HCT116 (cell line): ENCODE results near the gene AHNAK. TPM values are rescaled to one million over a fixed set of nuclear protein-coding genes. Genes with fewer than 3 reads are reported as not detected.

Experiments used
- ATAC-seq: fragments of 200-7000 bp; cut with Tn5 transposase; 2 replicates; pipeline ENCODE4 v1.9.1; 2020; ENCODE audit warnings: mild to moderate bottlenecking, moderate library complexity
- BruUV-seq: library from RNA; stranded (reverse); fragments of 400-500 nt; replicated peaks from 2 replicates; lab custom pipeline; 2021; lab: Mats Ljungman, UMichigan
- CTCF ChIA-PET: fragments of 300-600 bp; sonication (Branson Sonifier 250); formaldehyde crosslinking; loops from one replicate; lab custom pipeline; 2021; ENCODE audit warnings: antibody characterized with exemption; lab: Charles Lee
- POLR2A ChIA-PET: fragments of 300-600, 350-600 bp; sonication (Branson Sonifier 250); formaldehyde crosslinking; loops from one replicate; lab custom pipeline; 2021; ENCODE audit warnings: antibody characterized with exemption; lab: Charles Lee
- RAD21 ChIA-PET, 2 experiments: fragments of 300-600 bp; sonication (Branson Sonifier 250); formaldehyde crosslinking; loops; one replicate each; lab custom pipeline; 2023; ENCODE audit warnings: low total read pairs in 2 of 2; ENCODE audit not compliant: uncharacterized antibody in 2 of 2, unreplicated experiment in 2 of 2, low non-redundant PET in 1 of 2; lab: Charles Lee
- DNase-seq: peaks from one replicate; pipeline ENCODE4 v3.0.0-alpha.2; 2010; ENCODE audit warnings: low read depth, low spot score
- H2AFZ ChIP-seq: fragments of 200-600 bp; shearing (Covaris generic), sonication (generic); 2 replicates; pipeline ENCODE4 v1.6.1; 2017; ENCODE audit warnings: low read depth, mixed run types, mixed read lengths, antibody characterized with exemption, low read length; ENCODE audit not compliant: poor library complexity, severe bottlenecking
- H3K27ac ChIP-seq: 2 replicates; pipeline ENCODE4 v1.5.1; 2012; ENCODE audit warnings: low read depth, low read length
- H3K27me3 ChIP-seq: fragments of 200-600 bp; sonication (generic); 2 replicates; pipeline ENCODE4 v1.6.1; 2016; ENCODE audit warnings: mixed run types, low read length, mixed read lengths; ENCODE audit not compliant: insufficient read depth
- H3K36me3 ChIP-seq, 2 experiments: fragments of 200-500 bp in 1 of 2; fragments of 200-600 bp in 1 of 2; sonication (Bioruptor generic) in 1 of 2; sonication (generic) in 1 of 2; 2 replicates each; pipeline versions ENCODE4 v1.5.1 to v1.6.1; 2014 to 2016; ENCODE audit warnings: low read length in 2 of 2, inconsistent platforms in 1 of 2, mixed read lengths in 1 of 2, mixed run types in 1 of 2; ENCODE audit not compliant: insufficient read depth in 2 of 2, control insufficient read depth in 1 of 2
- H3K4me1 ChIP-seq, 2 experiments: fragments of 200-600 bp in 1 of 2; sonication (generic) in 1 of 2; 2 replicates each; pipeline versions ENCODE4 v1.5.1 to v1.6.1; 2012 to 2017; ENCODE audit warnings: low read length in 2 of 2, inconsistent platforms in 1 of 2, mild to moderate bottlenecking in 1 of 2, mixed read lengths in 1 of 2, mixed run types in 1 of 2, moderate library complexity in 1 of 2; ENCODE audit not compliant: insufficient read depth in 2 of 2, control insufficient read depth in 1 of 2
- H3K4me2 ChIP-seq: fragments of 200-600 bp; sonication (generic); 2 replicates; pipeline ENCODE4 v1.6.1; 2017; ENCODE audit warnings: mixed run types, low read length, mixed read lengths
- H3K4me3 ChIP-seq, 2 experiments: fragments of 200-600 bp in 1 of 2; sonication (generic) in 1 of 2; replicated peaks in 1 of 2; 2 replicates each; pipeline ENCODE4 v1.5.1; 2011 to 2016; ENCODE audit warnings: low read length in 2 of 2, control low read depth in 1 of 2, low read depth in 1 of 2, mild to moderate bottlenecking in 1 of 2, mixed read lengths in 1 of 2, mixed run types in 1 of 2
- H3K79me2 ChIP-seq: fragments of 200-600 bp; sonication (generic); 2 replicates; pipeline ENCODE4 v1.6.1; 2017; ENCODE audit warnings: mild to moderate bottlenecking, mixed run types, low read length, moderate library complexity, mixed read lengths; ENCODE audit not compliant: insufficient read depth
- H3K9ac ChIP-seq: fragments of 200-600 bp; sonication (generic); 2 replicates; pipeline ENCODE4 v1.6.1; 2016; ENCODE audit warnings: low read length, mixed read lengths
- H3K9me2 ChIP-seq: fragments of 200-600 bp; sonication (generic), shearing (Covaris generic); 2 replicates; pipeline ENCODE4 v1.6.1; 2017; ENCODE audit warnings: mixed run types, mild to moderate bottlenecking, moderate library complexity; ENCODE audit not compliant: insufficient read depth
- H3K9me3 ChIP-seq, 2 experiments: fragments of 200-500 bp in 1 of 2; fragments of 200-600 bp in 1 of 2; sonication (Bioruptor generic) in 1 of 2; sonication (generic) in 1 of 2; 2 replicates each; pipeline ENCODE4 v1.6.1; 2014 to 2017; ENCODE audit warnings: low read length in 2 of 2, mixed read lengths in 2 of 2, inconsistent platforms in 1 of 2, low read depth in 1 of 2, mild to moderate bottlenecking in 1 of 2, mixed run types in 1 of 2, moderate library complexity in 1 of 2; ENCODE audit not compliant: control insufficient read depth in 1 of 2, insufficient read depth in 1 of 2
- H4K20me1 ChIP-seq: fragments of 200-600 bp; sonication (generic), shearing (Covaris generic); 2 replicates; pipeline ENCODE4 v1.6.1; 2017; ENCODE audit warnings: mixed run types, mild to moderate bottlenecking, moderate library complexity; ENCODE audit not compliant: insufficient read depth
- ATF3 ChIP-seq: IDR thresholded peaks from 2 replicates; pipeline ENCODE4 v1.6.1; 2012
- CEBPB ChIP-seq: IDR thresholded peaks from 2 replicates; pipeline ENCODE4 v1.6.1; 2012; ENCODE audit warnings: low read depth
- CTCF ChIP-seq, 3 experiments: fragments of 200-600 bp in 1 of 3; sonication (generic) in 1 of 3; IDR thresholded peaks in 2 of 3; conservative IDR thresholded peaks in 1 of 3; 2 replicates each; pipeline ENCODE4 v1.5.1; 2012 to 2017; ENCODE audit warnings: low read depth in 2 of 3, low read length in 2 of 3, antibody characterized with exemption in 1 of 3, borderline replicate concordance in 1 of 3, control low read depth in 1 of 3, mild to moderate bottlenecking in 1 of 3, mixed read lengths in 1 of 3, mixed run types in 1 of 3, moderate library complexity in 1 of 3; ENCODE audit not compliant: insufficient read depth in 1 of 3
- ELF1 ChIP-seq: IDR thresholded peaks from 2 replicates; pipeline ENCODE4 v1.6.1; 2012; ENCODE audit warnings: low read depth, borderline replicate concordance
- EZH2 ChIP-seq: fragments of 200-600 bp; sonication (generic); IDR thresholded peaks from 2 replicates; pipeline ENCODE4 v1.6.1; 2017; ENCODE audit warnings: antibody characterized with exemption, mixed run types
- FOSL1 ChIP-seq: IDR thresholded peaks from 2 replicates; pipeline ENCODE4 v1.6.1; 2012; ENCODE audit warnings: low read depth
- JUND ChIP-seq: IDR thresholded peaks from 2 replicates; pipeline ENCODE4 v1.6.1; 2012
- POLR2A ChIP-seq: IDR thresholded peaks from 2 replicates; pipeline ENCODE4 v1.7.0; 2011; ENCODE audit warnings: borderline replicate concordance; ENCODE audit not compliant: insufficient read depth, insufficient read length; ENCODE audit errors: extremely low read depth
- POLR2AphosphoS5 ChIP-seq: IDR thresholded peaks from 2 replicates; pipeline ENCODE4 v1.6.1; 2011; ENCODE audit warnings: mild to moderate bottlenecking, low read depth, low read length, moderate library complexity
- REST ChIP-seq: IDR thresholded peaks from 2 replicates; pipeline ENCODE4 v1.6.1; 2012; ENCODE audit warnings: low read depth
- SIN3A ChIP-seq: IDR thresholded peaks from 2 replicates; pipeline ENCODE4 v1.6.1; 2012; ENCODE audit warnings: low read depth
- SRF ChIP-seq: IDR thresholded peaks from 2 replicates; pipeline ENCODE4 v1.6.1; 2012; ENCODE audit warnings: low read depth
- TCF7L2 ChIP-seq: IDR thresholded peaks from 2 replicates; pipeline ENCODE4 v1.7.0; 2011; ENCODE audit warnings: borderline replicate concordance, inconsistent platforms; ENCODE audit not compliant: insufficient read depth, insufficient read length; ENCODE audit errors: extremely low read depth
- YY1 ChIP-seq: IDR thresholded peaks from 2 replicates; pipeline ENCODE4 v1.6.1; 2011; ENCODE audit warnings: low read length, low read depth, moderate library complexity, mild to moderate bottlenecking; ENCODE audit not compliant: insufficient replicate concordance; ENCODE audit errors: extremely low read depth
- ZNF274 ChIP-seq: fragments of 200-500 bp; sonication (Bioruptor generic); IDR thresholded peaks from 2 replicates; pipeline ENCODE4 v1.6.1; 2014; ENCODE audit warnings: mild to moderate bottlenecking, low read depth, low read length, inconsistent platforms
- intact Hi-C: fragments of 100-400 bp; cut with micrococcal nuclease; formaldehyde crosslinking; loops from 2 replicates; pipeline ENCODE4 v1.10.0; 2022
- total RNA-seq: library from RNA; stranded (reverse); gene quantifications from one replicate; pipeline ENCODE4 v1.2.1, GENCODE V29; 2021; ENCODE audit not compliant: unreplicated experiment

Gene AHNAK
- total RNA-seq, 1 experiment from 2014 or later, result 239 TPM

- TF ChIP-seq CTCF (IDR thresholded peaks at IDR 0.05 in 2 of 3, conservative IDR thresholded peaks at IDR 0.05 in 1 of 3; ENCODE audit: borderline replicate concordance in 1 of 3, insufficient read depth in 1 of 3, low read depth in 2 of 3, low read length in 2 of 3) (peak; percentile 60 to 78 (median 69)), POLR2AphosphoS5 (no peak)
Measured at GRCh38 chr11:62497132-62497801, 49.3 kb downstream of the AHNAK start (continued).

GRCh38 chr11:62496676-62497075 lies 49.9 kb downstream of the AHNAK start:
- Histone ChIP-seq H3K9ac (0 out of 2 replicates have a peak overlapping the region, but pooled peaks have one; percentile 22), H3K4me2 (peak overlapping the region; percentile 56), H3K79me2 (no peaks in the 10 kb centered on the region), H3K4me3 (no peak overlapping the region), H3K9me2 (no peaks in the 10 kb centered on the region), H3K27me3 (no peaks in the 10 kb centered on the region), H2AFZ (no peak overlapping the region), H3K4me1 (peaks cover 31 to 43% of the 10 kb centered on the region in 2 experiments), H3K27ac (peak overlapping the region; percentile 16; the same call in 1 of the 2 replicates), H3K36me3 (no peaks in the 10 kb centered on the region), H3K9me3 (no peaks in the 10 kb centered on the region), H4K20me1 (no peaks in the 10 kb centered on the region)
- POLR2A ChIA-PET, result interaction anchor here (1.1 to 1.8 kb wide), 4 partner anchors 18 to 345 kb away, joined by 3 to 6 read pairs (median 4); no protein-coding TSS in a partner anchor
- RAD21 ChIA-PET, result interaction anchor here (0.8 to 1.4 kb wide), 5 partner anchors 43 to 72 kb away, joined by 3 to 5 read pairs (median 4); no protein-coding TSS in a partner anchor
- no TSS peak for BruUV-seq
- CTCF ChIA-PET, result interaction anchor here (0.8 to 2.8 kb wide), 8 partner anchors 10 to 95 kb away, joined by 3 to 18 read pairs (median 7); partner anchors contain the start of gene TUT1
- intact Hi-C loops, result loop anchor here (1.0 kb wide), 2 partner anchors 46 to 64 kb away; no protein-coding TSS in a partner anchor
- no peak for DNase-seq
- no peak for ATAC-seq
- no peak for TF ChIP-seq ZNF274
- no peak for TF ChIP-seq EZH2
- TF ChIP-seq JUND, result no peak
- no peak for TF ChIP-seq CEBPB
- TF ChIP-seq ATF3, result no peak
- TF ChIP-seq SIN3A, result no peak
- no peak; the same call in 1 of the 2 replicates for TF ChIP-seq ELF1
- no peak for TF ChIP-seq CTCF (IDR thresholded peaks at IDR 0.05 in 2 of 3, conservative IDR thresholded peaks at IDR 0.05 in 1 of 3; ENCODE audit: borderline replicate concordance in 1 of 3, insufficient read depth in 1 of 3, low read depth in 2 of 3, low read length in 2 of 3)
- TF ChIP-seq POLR2A, result no peak
- TF ChIP-seq POLR2AphosphoS5, result no peak
- TF ChIP-seq FOSL1, result no peak
- no peak for TF ChIP-seq SRF
- no peak for TF ChIP-seq TCF7L2
- no peak for TF ChIP-seq YY1
- no peak for TF ChIP-seq REST
